ENCODE data around the gene PPP6R3. TPM values are rescaled to one million over a fixed set of nuclear protein-coding genes. Genes with fewer than 3 reads are reported as not detected.

PPP6R3 gene
- total and polyA plus RNA-seq, 2 donors (not counting 3 experiments of a cell fraction or from before 2014, with no cell fraction given): 31.7 to 98.8 TPM

DNA sequence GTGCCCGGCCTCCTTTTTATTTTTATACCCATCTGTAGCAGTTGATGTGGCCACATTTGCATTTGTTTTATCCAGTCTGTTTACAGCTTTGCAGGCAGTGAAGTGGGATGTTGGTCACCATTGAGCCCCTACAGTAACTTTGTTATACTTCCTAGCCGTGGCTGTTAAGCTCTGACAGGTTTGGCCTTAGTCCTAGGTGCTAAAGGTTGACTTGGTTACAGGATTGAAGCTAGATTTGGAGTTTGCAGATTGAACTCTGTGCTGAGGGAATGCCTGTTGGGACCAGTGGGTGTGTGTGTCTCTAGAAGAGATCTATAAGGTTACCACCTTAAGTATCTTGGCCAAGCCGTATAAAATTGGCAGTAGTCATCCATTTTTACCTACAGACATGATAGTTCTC is 91.2 kb downstream of the PPP6R3 start:
- Histone ChIP-seq H3K4me2 (ENCODE audit: insufficient read depth, low read length) (no peak overlapping the region), H2AFZ (ENCODE audit: low read depth, low read length) (no peak overlapping the region), H3K9me3 (replicated peaks; ENCODE audit: control insufficient read depth, insufficient read depth, low read length) (no peaks in the 10 kb centered on the region), H3K4me1 (ENCODE audit: control insufficient read depth, extremely low read depth, insufficient read depth, low read length) (peaks cover 17% of the 10 kb centered on the region), H3K4me3 (replicated peaks in 1 of 3; ENCODE audit: insufficient read depth in 1 of 3, low read depth in 1 of 3, low read length in 3 of 3) (no peak overlapping the region), H3K9ac (replicated peaks; ENCODE audit: extremely low read depth, insufficient read depth, low read length) (no peak overlapping the region), H3K9me1 (replicated peaks; ENCODE audit: control insufficient read depth, extremely low read depth, insufficient read depth, low read length) (no peaks in the 10 kb centered on the region), H3K79me2 (ENCODE audit: control insufficient read depth, insufficient read depth, low read length) (peaks cover 22% of the 10 kb centered on the region), H3K27ac (ENCODE audit: insufficient read depth, low read depth, low read length) (no peak overlapping the region), H3K36me3 (ENCODE audit: control insufficient read depth in 2 of 2, extremely low read depth in 1 of 2, insufficient read depth in 2 of 2, low read length in 2 of 2) (peaks cover 4 to 14% of the 10 kb centered on the region in 2 experiments), H4K20me1 (replicated peaks; ENCODE audit: control insufficient read depth, extremely low read depth, insufficient read depth, low read length) (no peaks in the 10 kb centered on the region), H3K27me3 (ENCODE audit: control insufficient read depth in 2 of 2, insufficient read depth in 2 of 2, low read length in 2 of 2) (no peaks in the 10 kb centered on the region)
- no peak for DNase-seq (ENCODE audit: low read depth, low spot score)
- POLR2A ChIA-PET: no interaction called here
- intact Hi-C loops (cut with micrococcal nuclease) (no loop called here), dilution Hi-C loops (cut with MboI; ENCODE audit: extremely low pct_ligation_motif_present, low sequenced_read_pairs) (no loop called here)
- TF ChIP-seq FOS (IDR thresholded peaks at IDR 0.05; ENCODE audit: borderline replicate concordance, insufficient read depth, low read length): no peak
- TF ChIP-seq, protein P1, sequence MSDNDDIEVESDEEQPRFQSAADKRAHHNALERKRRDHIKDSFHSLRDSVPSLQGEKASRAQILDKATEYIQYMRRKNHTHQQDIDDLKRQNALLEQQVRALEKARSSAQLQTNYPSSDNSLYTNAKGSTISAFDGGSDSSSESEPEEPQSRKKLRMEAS (IDR thresholded peaks at IDR 0.05; ENCODE audit: insufficient read depth, insufficient read length): no peak
- no peak for TF ChIP-seq POLR2AphosphoS5 (IDR thresholded peaks at IDR 0.05; ENCODE audit: insufficient read depth, low read depth, low read length)
- TF ChIP-seq, protein P2, sequence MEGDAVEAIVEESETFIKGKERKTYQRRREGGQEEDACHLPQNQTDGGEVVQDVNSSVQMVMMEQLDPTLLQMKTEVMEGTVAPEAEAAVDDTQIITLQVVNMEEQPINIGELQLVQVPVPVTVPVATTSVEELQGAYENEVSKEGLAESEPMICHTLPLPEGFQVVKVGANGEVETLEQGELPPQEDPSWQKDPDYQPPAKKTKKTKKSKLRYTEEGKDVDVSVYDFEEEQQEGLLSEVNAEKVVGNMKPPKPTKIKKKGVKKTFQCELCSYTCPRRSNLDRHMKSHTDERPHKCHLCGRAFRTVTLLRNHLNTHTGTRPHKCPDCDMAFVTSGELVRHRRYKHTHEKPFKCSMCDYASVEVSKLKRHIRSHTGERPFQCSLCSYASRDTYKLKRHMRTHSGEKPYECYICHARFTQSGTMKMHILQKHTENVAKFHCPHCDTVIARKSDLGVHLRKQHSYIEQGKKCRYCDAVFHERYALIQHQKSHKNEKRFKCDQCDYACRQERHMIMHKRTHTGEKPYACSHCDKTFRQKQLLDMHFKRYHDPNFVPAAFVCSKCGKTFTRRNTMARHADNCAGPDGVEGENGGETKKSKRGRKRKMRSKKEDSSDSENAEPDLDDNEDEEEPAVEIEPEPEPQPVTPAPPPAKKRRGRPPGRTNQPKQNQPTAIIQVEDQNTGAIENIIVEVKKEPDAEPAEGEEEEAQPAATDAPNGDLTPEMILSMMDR (IDR thresholded peaks at IDR 0.05; ENCODE audit: extremely low read depth in 1 of 2, insufficient read depth in 1 of 2, low read depth in 1 of 2, low read length in 2 of 2): no peak
- TF ChIP-seq GATA2 (IDR thresholded peaks at IDR 0.05; ENCODE audit: insufficient read depth, insufficient read length, low read depth, low read length): no peak
- no peak for TF ChIP-seq POLR2A (IDR thresholded peaks at IDR 0.05; ENCODE audit: low read depth, low read length)
- TF ChIP-seq JUN (IDR thresholded peaks at IDR 0.05; ENCODE audit: borderline replicate concordance, insufficient read depth, insufficient read length, low read depth): no peak
- no peak for TF ChIP-seq EZH2 (IDR thresholded peaks at IDR 0.05; ENCODE audit: borderline replicate concordance, low read depth, low read length, severe bottlenecking)
- no peak for TF ChIP-seq MYC (IDR thresholded peaks at IDR 0.05; ENCODE audit: low read depth, low read length)
- FAIRE-seq: no peak
- CTCF ChIA-PET: interaction anchor here (1.1 to 1.7 kb wide), 2 partner anchors 9 kb away, joined by 3 to 4 read pairs; no protein-coding TSS in a partner anchor
- no TSS peak for BruUV-seq (replicated peaks)

Measured in endothelial cell of umbilical vein (primary cell).